Mucosa of gallbladder (tissue), 1 donor: Measurements from ENCODE around the gene ILDR2. TPM values are rescaled to one million over a fixed set of nuclear protein-coding genes. Genes with fewer than 3 reads are reported as not detected.
"Not testable (repeated sequence)": the region's sequence is repeated elsewhere in the genome, so short reads cannot be mapped to it uniquely, and the experiment has no call there.

Source experiments
- DNase-seq: peaks from one replicate; pipeline ENCODE4 v3.0.0-alpha.2; 2020; ENCODE audit warnings: low spot score
- total RNA-seq: library from RNA; stranded (reverse); gene quantifications from one replicate; pipeline ENCODE4 v1.2.1, GENCODE V29; 2021
- donor health status: DM: no; HTN: no; CAD: no.

ILDR2 gene
- total RNA-seq, 1 donor from 2014 or later, result 2.0 TPM

- no peak for DNase-seq
Observed at GRCh38 chr1:166888373-166889111, 86.8 kb downstream of the ILDR2 start.

- no peak for DNase-seq
Observed at GRCh38 chr1:166884971-166885370, 90.4 kb downstream of the ILDR2 start.

- DNase-seq, result peak; percentile 19
Observed at GRCh38 chr1:166884040-166884642, 91.2 kb downstream of the ILDR2 start.

GRCh38 chr1:166882893-166883292 is 92.4 kb downstream of the ILDR2 start:
- no peak for DNase-seq

- DNase-seq, result not testable (repeated sequence)
Observed at GRCh38 chr1:166878173-166878917, 97.0 kb downstream of the ILDR2 start.

GRCh38 chr1:166876540-166876838 is 98.9 kb downstream of the ILDR2 start:
- DNase-seq, result no peak

- DNase-seq, result peak; percentile 99
Observed at GRCh38 chr1:166875734-166876539, 99.4 kb downstream of the ILDR2 start, which contains the start of gene TADA1. TADA1 (minus strand) TSS chr1:166876264; CDS start chr1:166876233, 31 bp downstream.

- no peak for DNase-seq
Observed at GRCh38 chr1:166875302-166875733, 100.0 kb downstream of the ILDR2 start.

GRCh38 chr1:166874464-166874863 is 100.9 kb downstream of the ILDR2 start:
- DNase-seq, result no peak

- no peak for DNase-seq
Observed at GRCh38 chr1:166870584-166870983, 104.8 kb downstream of the ILDR2 start.

- no peak for DNase-seq
Observed at GRCh38 chr1:166869318-166870099, 105.8 kb downstream of the ILDR2 start.

- no peak for DNase-seq
Observed at GRCh38 chr1:166868639-166869038, 106.7 kb downstream of the ILDR2 start.

- no peak for DNase-seq
Observed at GRCh38 chr1:166865926-166866325, 109.4 kb downstream of the ILDR2 start.

- DNase-seq, result no peak
Observed at GRCh38 chr1:166859597-166859996, 115.7 kb downstream of the ILDR2 start.

- DNase-seq, result no peak
Observed at GRCh38 chr1:166858726-166859419, 116.5 kb downstream of the ILDR2 start.

Other genes with a start within 250 kb of the ILDR2 start
- 46.6 TPM for gene POGK, start 136.1 kb downstream of the ILDR2 start, total RNA-seq
- 9.6 TPM for gene TADA1, start 99.3 kb downstream of the ILDR2 start, total RNA-seq
- not detected for gene MAEL, start 13.7 kb upstream of the ILDR2 start, total RNA-seq
- 1.4 TPM for gene GPA33, start 114.8 kb upstream of the ILDR2 start, total RNA-seq
- 3.1 TPM for gene STYXL2, start 118.5 kb upstream of the ILDR2 start, total RNA-seq
- 12.5 TPM for gene POU2F1, start 245.3 kb upstream of the ILDR2 start, total RNA-seq